GM13977 (cell line): ENCODE measurements around the gene GRXCR2.

ENCODE experiments used
- DNase-seq: peaks from one replicate; pipeline ENCODE4 v3.0.0; 2012; ENCODE audit warnings: low spot score
- CTCF ChIP-seq: IDR thresholded peaks from 2 replicates; pipeline ENCODE4 v1.5.1; 2012; ENCODE audit warnings: mild to moderate bottlenecking, control low read depth; ENCODE audit not compliant: insufficient read depth; ENCODE audit errors: extremely low read depth, missing control alignments
- in situ Hi-C: fragments of 300-500 bp; cut with MboI; formaldehyde crosslinking; loops from one replicate; pipeline ENCODE4 v1.12.0; 2022; ENCODE audit warnings: low sequenced_read_pairs, low pct_unique_long_range_greater_than_20kb, mixed read lengths, inconsistent platforms; ENCODE audit not compliant: unreplicated experiment

The GRXCR2 gene

GRCh38 chr5:145872914-145873313 is at the start of gene GRXCR2:
Gene GRXCR2 (minus strand): TSS chr5:145873014. CDS start chr5:145872968, 46 bp downstream.
- in situ Hi-C loops: no loop called here
- no peak for TF ChIP-seq CTCF
- DNase-seq: no peak

- in situ Hi-C loops: no loop called here
- TF ChIP-seq CTCF: no peak
- DNase-seq: no peak
These were observed 49.2 kb upstream of the GRXCR2 start for GRCh38 chr5:145922059-145922458.

- no peak for DNase-seq
- in situ Hi-C loops: no loop called here
- no peak for TF ChIP-seq CTCF
These were observed 48.4 kb upstream of the GRXCR2 start for GRCh38 chr5:145921211-145921610.

GRCh38 chr5:145920542-145921210 is 47.9 kb upstream of the GRXCR2 start:
- TF ChIP-seq CTCF: no peak
- in situ Hi-C loops: no loop called here
- DNase-seq: no peak

GRCh38 chr5:145919413-145919812 is 46.6 kb upstream of the GRXCR2 start:
- in situ Hi-C loops: no loop called here

GRCh38 chr5:145918397-145918796 is 45.6 kb upstream of the GRXCR2 start:
- in situ Hi-C loops: no loop called here
- no peak for TF ChIP-seq CTCF
- no peak for DNase-seq

More at GRCh38 chr5:145919413-145919812, 46.6 kb upstream of the GRXCR2 start:
- no peak for DNase-seq
- no peak for TF ChIP-seq CTCF
